Dedifferentiated amniotic fluid mesenchymal stem cell (primary cell): Measurements from ENCODE around the gene TRAF7.
"Not testable (repeated sequence)": the region's sequence is repeated elsewhere in the genome, so short reads cannot be mapped to it uniquely, and the experiment has no call there.

ENCODE experiments used
- DNase-seq: peaks from one replicate; pipeline ENCODE4 v3.0.0-alpha.2; 2016; ENCODE audit errors: extremely low spot score

Gene TRAF7

DNA sequence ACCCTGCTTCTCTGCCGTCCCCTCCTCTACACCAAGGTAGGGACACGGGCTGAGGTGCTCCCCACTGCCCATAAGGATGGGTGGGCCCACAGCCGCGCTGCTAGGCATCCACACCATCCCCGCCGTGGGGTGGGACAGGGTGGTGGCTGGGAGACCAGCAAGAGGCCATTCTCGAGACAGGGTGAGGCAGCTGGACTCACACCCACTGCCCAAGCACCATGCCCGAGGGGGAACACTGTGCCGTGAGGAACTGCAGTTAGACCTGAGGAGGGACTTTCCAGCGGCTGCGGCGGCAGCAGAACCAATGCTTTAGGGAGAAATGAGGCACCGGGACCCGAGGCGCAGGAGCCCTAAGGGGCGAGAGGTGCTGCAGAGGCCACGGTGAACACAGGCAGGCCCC is 33.2 kb upstream of the TRAF7 start:
- no peak for DNase-seq

DNA sequence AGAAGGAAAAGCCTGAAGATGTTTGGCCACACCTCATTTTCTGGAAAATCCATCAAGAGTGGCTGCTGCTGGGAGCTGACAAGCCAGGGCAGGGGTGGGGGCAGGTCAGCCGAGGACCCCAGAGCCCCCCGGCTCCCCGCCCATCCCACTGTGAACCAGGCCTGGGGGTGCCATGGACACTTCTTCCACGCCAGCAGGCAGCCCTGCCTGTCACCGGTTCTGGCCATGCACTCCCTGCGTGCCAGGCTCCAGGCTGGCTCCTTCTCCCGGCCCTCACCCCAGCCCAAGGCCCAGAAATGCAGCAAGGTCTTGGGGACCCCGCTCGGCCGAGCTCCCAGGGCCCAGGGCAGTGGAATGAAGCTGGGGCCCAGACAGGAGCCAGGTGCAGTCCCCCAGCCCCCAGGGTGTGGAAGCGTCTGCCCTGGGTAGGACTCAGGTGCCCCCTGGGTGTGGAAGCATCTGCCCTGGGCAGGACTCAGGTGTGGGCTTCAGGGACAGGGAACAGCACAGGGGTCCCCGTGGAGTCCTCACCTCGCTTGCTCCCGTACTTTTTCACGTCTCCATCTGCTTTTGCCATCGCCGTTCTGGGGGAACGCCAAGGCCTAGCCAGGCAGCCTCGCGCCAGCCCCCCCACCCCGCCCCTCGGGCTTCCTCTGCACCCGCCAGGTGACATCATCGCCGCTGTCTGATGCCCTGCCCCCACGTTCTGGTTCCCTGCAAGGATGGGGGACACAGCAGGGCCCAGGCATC is 32.5 kb upstream of the TRAF7 start:
- not testable (repeated sequence) for DNase-seq

DNA sequence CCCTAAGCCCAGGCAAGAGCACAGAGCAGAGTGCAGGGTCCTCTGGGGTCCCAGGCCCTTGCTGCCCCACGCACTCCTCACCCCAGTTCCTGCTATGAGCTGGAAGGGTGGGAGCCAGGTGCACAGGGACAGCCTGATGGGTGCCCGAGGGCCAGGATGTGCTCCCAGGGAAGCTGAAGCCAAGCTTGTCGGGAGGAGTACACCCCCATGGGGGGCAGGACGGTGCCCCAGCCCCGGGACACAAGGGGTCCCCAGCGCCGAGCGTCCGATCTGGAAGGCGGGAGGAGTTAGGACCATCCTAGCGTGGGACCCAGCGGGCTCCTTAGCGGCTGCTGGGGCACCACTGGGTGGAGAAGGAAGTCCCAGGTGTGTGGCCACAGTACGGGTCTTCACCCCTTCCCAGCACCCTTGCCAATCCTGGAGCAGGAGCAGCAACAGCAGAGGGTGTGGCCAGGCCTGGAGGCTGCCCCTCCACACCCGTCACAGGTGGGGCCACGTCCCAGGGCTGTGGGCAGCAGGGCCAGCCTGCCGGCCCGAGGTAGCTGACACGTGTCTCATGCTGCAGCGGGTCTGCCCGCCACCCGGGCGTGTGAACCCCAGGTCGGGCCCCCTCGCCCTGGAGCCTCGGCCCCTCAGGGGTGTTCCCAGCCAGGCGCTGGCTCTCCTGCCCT is 31.7 kb upstream of the TRAF7 start:
- not testable (repeated sequence) for DNase-seq

DNA sequence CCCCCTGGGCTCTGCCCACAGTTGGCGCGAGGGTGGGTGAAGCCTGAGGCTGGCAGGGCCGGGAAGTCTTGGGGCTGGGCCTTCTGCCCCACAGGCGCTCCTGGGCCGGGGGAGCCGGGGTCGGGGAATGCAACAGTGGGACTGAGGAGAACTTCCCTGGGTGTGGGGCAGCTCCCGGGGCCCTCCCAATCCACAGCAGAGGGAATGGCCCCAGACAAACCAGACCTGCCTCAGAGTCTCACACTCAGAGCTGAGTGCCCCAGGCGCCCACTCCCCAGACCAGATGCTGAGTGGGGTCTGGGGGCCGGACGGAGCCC is 31.2 kb upstream of the TRAF7 start:
- DNase-seq: not testable (repeated sequence)

DNA sequence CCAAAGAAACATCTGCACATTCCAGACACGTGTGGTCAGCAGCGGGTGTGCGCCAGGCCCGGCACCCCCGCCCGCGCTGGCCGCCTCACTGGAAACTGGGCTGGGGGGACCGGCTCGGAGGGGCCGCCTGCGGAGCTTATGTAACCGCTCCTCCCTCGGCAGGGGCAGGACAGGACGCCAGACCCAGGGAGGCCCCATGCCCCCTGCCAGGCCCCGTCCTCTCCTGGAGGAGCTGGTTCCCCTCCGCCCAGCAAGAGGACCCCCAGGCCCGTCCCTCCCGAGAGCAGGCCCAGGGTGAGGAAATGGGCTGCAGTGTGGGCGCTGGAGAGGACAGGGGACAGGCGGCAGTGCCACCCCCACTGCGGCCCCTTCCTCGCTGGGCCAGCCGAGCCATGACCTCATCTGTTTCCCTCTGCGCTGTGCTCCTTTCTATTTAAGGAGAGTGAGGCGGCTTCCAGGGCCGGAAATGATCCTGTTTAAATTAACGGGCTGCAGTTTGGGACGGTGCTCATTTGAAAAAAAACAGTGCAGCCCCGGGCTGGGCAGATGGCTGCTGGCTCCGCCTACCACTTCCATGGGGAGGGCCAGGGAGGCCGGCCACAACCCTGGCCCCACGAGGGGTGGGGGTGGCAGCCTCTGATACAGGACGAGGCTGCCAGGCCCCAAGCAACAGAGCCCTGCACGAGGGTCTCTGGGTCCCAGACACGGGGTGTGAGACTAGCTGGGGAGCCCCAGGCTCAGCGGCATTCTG is 30.7 kb upstream of the TRAF7 start:
- peak; percentile 77 for DNase-seq

DNA sequence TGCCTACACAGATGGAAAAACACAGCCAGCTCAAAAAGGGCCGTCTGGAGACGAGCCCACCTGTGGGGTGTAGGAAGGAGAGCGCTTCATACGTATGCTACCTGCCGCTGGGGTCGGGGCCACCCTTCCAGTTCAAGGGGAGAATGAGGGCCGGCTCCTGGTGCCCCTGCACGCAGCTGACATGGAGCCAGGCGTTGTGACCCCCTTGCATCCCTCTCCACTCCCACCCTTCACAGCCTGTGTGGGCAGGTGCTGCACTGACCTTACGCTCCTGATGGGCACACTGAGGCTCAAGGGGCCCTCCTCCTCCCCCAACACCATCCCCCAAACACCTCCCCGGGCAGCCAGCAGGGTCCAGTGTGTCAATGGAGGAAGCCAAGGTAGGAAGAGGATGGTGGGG is 30.0 kb upstream of the TRAF7 start:
- not testable (repeated sequence) for DNase-seq

DNA sequence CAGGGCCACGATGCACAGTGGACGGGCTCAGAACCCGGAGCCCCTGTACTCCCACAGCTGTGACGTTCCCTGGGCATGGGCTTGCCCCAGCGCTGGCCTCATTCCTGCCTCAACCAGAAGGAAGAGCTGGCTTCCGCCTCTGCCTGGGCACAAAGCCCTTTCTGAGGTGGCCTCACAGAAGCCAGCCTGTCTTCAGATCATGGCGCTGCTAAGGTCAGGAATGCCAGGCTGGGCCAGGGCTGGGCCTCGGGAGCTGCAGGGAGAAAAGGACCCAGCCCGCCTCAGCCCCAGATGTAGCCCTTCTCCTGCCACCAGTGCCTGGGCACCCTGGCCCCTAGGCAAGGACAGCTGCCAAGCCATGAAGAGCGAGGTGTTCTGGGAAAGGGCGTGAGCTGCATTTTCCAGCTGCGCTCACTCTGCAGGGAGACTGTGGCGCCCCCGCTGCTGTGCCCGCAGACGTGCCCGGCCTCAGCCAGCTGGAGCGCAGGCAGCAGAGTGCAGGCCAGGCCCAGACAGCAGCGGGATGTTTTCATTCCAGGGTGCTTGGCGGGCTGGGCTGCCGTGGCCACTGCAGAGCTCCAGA is 29.3 kb upstream of the TRAF7 start:
- DNase-seq: not testable (repeated sequence)

DNA sequence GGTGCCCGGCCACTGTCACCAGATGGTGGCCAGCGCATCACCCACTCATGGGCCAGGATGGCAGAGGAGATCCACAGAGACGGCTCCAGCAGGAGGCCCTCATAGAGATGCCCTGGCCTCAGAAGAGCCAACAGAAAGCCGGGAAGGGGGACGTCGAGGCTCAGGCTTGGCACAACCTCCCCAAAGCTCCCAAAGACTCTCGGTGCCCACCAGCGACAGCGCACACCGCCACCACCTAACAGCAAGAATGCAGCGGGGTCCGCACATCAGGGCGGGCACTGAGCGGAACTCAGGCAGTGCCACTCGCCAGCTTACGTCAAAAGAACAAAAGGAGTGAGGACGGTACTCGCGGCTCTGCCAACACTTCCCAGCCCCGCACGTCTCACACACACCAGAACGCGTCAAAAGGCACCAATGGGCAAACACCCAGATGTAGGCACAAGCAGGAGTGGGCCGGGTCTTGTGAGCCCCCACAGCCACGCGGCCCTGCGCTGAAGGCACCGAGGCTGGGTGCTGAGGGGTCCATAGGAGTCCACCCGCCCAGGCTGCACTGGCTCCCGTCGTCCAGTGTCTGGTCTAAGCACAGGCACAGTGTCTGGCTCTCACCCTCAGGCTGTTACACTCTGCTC is 28.5 kb upstream of the TRAF7 start:
- not testable (repeated sequence) for DNase-seq

DNA sequence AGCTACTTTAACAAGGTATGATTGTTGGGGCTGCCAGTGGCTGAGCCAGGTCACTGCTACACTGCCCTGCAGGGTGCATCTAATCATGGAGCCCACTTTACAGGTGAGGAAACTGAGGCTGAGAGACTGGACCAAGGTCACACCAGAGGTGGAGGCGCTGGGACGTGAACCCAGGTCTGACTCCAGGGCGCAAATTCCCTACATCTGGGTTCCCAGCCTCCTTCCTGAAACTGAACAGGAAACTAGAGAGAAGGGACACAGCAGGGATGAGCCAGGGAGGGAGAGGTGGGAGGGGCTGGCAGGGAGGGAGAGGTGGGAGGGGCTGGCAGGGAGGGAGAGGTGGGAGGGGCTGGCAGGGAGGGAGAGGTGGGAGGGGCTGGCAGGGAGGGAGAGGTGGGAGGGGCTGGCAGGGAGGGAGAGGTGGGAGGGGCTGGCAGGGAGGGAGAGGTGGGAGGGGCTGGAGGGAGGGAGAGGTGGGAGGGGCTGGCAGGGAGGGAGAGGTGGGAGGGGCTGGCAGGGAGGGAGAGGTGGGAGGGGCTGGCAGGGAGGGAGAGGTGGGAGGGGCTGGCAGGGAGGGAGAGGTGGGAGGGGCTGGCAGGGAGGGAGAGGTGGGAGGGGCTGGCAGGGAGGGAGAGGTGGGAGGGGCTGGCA is 27.8 kb upstream of the TRAF7 start:
- DNase-seq: not testable (repeated sequence)

DNA sequence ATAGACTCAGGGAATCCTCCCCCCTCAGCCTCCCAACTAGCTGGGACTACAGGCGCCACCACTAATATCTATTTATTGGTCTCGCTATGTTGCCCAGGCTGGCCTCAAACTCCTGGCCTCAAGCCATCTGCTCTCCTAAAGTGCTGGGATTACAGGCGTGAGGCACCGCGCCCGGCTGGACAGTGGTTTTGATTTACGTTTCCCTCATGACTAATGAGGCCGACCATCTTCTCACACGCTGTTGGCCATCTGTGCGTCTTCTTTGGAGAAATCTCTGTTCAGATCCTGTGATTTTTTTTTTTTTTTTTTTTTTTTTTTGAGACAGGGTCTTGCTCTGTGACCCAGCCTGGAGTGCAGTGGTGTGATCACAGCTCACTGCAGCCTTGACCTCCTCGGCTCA is 26.3 kb upstream of the TRAF7 start:
- DNase-seq: not testable (repeated sequence)

DNA sequence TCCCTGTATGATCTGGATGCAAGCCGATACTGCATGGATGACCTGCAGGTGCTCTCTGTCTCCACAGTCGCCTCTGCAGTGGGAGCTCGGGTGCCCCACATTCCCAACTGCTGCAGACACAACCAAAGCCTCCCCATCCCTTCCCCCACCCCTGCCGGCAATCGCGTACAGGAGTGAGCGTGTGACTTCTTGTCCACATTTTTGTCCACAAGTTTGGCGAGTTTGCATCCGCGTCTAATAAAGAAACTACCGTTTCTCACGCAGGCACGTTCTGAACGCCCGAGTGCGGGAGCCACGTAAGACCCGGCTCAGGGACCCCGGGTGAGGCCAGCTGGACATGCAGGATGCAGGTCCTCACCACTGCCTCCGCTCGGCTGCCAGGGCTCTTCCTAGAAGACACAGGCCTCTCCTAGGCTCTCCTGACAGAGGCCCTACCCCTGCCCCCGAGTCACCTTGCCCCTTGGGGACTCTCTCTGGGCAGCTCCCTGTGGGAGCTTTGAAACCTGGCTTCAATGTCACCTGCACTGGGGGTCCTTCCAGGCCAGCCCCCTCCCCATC is 25.6 kb upstream of the TRAF7 start:
- DNase-seq: not testable (repeated sequence)

DNA sequence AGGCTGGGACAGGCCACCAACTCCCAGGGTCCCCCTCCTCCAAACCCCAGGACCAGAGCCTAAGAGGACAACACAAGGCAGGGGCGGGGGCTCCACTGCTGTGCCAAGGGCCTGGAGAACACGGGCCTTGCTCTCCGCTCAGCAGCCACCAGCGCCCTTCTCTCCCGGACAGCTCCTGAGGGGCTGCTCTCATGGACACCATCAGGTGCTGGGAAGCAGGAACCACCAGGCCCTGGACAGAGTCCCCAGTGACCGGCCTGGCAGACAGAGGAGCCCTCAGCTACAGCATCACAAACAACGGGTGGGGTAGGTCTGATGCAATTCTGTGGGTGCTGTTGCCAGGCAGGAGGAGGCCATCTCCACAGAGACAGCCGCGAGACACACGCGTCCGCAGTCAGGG is 21.8 kb upstream of the TRAF7 start:
- not testable (repeated sequence) for DNase-seq

DNA sequence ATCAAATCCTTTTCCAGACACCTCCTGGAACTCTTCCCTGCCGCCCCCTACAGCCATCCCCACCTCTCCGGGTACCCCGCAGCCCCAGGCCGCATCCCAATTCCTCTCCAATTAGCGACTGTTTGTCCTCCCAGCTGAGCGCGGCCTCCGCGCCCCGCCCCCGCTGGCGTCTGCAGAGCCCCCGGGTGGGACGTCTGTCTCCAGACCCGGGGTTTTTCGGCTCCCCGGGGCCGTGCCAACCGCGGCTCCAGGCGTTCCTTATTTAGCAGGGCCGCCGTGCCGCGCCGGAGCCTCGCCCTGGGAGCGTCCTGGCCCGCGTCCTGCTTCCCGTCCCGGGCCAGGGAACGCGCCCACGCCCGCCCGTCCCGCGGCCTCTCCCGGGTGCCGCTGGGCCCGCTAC is 20.5 kb upstream of the TRAF7 start:
- DNase-seq: not testable (repeated sequence)

DNA sequence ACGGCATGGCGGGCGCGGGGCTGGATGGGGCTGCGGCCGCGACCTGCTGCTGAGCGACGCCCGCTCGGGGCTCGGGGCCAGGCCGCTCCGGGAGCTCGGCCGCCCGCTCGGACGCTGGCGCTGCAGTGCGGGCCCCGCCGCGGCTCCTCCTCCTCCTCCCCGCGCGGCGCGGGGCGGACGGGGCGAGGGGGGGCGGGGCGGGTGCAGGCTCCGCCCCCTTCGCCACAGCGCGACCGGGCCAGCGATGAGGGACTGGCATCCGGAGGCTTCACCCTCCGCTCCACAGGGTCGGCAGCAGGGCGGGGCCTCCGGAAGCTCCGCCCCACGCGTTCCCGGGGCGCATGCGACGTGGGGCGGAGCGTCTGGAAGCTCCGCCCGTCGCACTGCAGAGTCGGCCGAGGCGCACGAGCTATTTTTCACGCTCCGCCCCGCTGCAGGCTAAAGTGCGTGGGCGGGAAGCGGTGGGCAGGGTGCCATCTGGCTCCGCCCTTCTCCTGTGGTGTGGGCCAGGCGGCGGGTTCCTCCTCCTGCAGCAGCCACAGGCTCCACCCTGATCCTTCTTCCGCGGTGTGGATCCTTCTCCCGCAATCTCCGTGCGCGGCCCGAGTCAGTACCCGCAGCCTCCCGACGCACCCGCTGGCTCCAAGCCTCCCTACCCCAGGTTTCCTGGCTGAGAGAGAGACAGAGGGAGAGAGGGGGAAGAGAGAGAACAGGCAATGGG is 19.7 kb upstream of the TRAF7 start, which contains the start of gene PKD1:
Gene PKD1, minus strand, starts transcription at position 129 of the 721 bp plus-strand sequence. CDS start 209 bp downstream, outside the sequence.
- DNase-seq: peak; percentile 68

DNA sequence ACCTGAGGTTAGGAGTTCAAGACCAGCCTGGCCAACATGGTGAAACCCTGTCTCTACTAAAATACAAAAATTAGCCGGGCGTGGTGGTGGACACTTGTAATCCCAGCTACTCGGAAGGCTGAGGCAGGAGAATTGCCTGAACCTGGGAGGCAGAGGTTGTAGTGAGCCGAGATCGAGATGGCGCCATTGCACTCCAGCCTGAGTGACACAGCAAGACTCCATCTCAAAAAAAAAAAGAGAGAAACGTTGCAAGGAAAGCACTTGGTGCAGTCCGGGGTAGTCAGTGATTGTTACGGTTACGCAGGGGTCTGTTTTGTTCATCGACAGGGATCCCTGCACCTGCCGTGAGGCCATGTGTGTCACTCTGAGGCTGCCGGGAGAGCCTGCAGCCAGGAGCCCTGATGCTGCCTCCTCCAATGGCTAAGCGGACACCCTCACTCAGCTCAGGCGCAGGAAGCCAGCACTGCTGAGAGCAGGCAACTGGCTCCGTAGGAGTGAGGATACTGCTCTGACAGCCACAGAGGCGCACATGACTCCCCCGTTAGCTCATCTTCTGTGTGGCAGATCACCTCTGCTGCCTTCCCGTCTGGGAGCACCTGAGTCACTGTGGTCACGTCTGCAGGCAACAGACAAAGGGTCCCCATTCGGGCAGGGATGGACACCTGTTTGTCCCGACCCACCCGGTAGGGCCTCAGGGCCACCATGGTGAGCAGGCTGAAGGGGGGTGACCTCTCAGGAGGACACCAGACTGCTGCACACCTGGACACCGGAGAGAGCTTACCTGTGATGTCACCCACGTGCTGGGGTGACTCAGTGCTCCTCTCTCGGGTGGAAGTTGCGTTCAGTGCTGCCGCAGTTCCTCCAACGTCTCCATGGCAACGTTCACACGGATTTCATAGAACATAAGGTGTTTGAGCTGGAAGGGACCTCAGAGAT is 12.4 kb upstream of the TRAF7 start:
- no peak for DNase-seq

DNA sequence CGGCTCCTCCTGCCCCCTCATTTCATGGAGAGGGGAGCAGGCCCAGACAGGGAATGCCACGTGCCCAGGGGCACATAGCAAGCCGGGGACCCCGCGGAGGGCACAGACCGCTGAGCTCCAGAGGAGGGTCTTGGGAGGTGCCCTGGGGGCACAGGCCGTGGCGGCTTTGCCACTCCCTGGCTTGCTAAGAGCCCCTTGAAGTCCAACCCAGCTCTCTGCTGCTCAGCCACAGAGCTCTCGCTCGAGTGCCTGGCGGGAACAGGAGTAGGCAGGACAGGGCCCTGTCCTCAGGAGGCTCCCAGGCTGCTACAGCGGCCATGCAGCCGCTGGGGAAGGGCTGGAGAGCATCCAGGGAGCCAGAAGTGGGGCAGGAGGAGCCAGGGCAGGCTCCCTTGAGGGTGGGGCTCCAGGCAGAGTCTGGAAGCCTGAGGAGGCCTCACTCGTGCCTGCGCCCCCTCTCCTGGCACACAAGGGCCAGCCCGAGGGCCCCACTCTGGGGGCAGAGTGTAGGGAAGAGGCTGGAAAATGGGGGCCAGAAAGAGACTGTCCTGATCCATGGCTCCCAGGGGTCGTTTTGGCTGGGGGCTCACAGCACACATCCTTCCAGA is 11.6 kb upstream of the TRAF7 start:
- no peak for DNase-seq

DNA sequence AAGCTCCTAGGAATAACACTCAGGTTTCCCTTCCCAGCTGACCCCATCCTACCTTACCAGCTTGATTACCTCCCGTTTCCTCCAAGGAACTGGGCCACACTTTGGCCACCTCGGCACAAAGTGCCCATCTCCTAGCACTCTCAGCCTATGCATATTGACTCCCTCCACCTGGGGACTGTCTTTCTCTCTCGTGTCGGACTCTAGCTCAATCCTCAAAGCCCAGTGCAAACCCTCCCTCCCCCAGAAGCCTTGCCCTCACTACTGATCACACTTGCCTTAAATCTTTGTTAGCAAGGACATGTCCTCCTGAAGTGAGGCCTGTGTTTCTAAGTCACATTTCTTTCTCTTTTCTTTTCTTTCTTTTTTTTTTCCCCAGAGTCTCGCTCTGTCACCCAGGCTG is 9.7 kb upstream of the TRAF7 start:
- DNase-seq: no peak

DNA sequence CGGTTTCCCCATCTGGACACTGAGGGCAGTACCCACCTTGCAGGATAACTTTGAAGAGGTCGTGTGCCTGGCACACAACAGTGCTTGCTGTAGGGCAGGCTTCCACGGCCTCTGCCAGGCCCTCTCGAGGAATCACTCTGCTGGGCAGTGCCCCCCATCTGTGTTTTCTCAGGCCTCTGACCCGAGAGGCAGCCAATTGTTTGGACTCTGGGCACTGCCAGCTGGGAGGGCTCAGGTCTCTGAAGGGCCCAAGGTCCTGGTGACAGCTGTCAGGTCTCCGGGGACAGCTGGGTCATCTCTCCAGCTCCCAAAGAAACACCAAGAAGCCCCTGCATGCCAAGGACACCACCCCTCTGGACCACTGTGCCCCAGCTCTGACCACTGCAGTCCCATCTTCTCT is 8.2 kb upstream of the TRAF7 start:
- DNase-seq: no peak
